Stimulated activated CD8-positive, alpha-beta memory T cell treated with anti-CD3 and anti-CD28 coated beads, Interleukin-7, amount 100 ng/mL, for 4 hours (primary cell): Measurements from ENCODE around the gene TXNIP.
"Not testable (repeated sequence)": the region's sequence is repeated elsewhere in the genome, so short reads cannot be mapped to it uniquely, and the experiment has no call there.

Experiments
- DNase-seq, 2 donors: peaks; one replicate each; pipeline ENCODE4 v3.0.0-alpha.2; 2020; ENCODE audit warnings: low read depth in 2 of 2

The TXNIP gene, protein sequence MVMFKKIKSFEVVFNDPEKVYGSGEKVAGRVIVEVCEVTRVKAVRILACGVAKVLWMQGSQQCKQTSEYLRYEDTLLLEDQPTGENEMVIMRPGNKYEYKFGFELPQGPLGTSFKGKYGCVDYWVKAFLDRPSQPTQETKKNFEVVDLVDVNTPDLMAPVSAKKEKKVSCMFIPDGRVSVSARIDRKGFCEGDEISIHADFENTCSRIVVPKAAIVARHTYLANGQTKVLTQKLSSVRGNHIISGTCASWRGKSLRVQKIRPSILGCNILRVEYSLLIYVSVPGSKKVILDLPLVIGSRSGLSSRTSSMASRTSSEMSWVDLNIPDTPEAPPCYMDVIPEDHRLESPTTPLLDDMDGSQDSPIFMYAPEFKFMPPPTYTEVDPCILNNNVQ

DNA sequence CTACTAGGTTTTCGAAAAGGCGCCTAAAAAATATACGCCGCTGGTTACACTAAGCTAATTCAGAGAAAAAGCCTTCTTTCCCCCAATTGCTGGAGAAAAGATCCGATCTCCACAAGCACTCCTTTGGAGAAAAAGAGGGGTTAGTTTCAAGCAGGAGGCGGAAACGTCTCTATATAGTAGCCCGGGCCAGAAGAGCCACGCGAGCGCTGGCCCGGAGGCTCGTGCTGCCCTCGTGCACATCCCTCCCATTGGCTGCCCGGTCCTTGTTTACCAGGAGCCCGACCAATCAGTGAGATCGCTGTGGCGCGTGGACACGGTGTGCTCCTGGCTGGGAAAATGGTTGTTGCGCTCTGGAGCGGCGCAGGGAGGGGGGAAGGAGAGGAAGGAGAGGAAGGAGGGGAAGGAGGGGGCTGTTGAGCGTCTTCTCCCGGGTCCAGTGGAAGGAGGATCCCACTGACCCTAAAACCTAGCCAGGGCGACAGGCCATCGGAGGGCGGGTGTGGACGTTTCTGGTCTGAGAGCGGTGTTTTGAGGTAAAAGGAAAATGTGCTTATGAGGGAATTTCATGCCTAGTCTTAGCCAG, at the start of gene TXNIP:
Gene TXNIP (minus strand): TSS at position 147 of the 583 bp plus-strand sequence. CDS start 313 bp downstream, outside the sequence.
- DNase-seq = peak; percentile 85 to 89

DNA sequence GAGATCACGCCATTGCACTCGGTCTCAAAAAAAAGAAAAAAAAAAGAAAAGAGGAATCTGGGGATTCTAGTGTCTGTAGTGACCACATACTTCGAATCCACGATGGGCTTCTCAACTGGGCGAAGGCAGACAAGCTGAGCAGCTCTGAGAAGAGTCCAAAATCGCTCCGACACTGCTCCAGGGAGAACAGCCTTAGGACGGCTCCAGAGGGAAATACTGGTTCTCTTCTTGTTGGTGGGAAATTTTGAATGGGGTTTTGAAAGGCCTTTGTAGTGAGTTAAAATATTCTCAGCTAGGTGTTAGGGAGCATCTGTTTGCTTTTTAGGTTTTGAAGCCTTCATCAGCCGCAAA, 43.4 kb upstream of the TXNIP start:
- DNase-seq = no peak

DNA sequence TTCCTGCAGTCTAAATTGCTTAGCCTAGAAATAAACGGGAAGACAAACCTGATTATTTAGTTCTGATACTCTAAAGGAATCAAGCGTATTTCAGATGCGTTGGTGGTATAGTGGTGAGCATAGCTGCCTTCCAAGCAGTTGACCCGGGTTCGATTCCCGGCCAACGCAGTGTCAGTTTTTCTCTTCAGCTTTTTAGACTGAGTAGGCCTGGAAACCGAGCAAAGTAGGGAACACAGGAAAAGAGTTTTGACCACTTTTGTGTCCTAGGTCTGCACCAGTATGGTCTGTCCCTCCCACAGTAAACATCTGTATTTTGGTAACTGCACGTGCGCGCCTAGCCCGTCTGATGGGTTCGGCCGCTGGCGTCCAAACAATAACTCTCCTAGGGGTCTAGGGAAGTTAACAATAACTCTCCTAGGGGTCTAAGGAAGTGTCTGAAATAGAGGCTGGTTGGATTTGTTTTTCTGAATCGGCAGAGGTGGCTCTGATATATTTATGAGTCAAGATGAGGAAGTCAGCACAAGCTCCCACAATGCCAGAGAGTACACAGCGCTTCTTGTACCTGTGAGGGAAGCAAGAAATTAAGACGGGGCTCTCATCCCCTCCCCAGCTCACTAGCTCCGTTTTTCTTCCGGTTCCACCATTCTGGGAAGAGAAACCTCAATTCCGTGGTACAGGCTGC, 40.7 kb upstream of the TXNIP start:
- DNase-seq = peak; percentile 63 to 69

DNA sequence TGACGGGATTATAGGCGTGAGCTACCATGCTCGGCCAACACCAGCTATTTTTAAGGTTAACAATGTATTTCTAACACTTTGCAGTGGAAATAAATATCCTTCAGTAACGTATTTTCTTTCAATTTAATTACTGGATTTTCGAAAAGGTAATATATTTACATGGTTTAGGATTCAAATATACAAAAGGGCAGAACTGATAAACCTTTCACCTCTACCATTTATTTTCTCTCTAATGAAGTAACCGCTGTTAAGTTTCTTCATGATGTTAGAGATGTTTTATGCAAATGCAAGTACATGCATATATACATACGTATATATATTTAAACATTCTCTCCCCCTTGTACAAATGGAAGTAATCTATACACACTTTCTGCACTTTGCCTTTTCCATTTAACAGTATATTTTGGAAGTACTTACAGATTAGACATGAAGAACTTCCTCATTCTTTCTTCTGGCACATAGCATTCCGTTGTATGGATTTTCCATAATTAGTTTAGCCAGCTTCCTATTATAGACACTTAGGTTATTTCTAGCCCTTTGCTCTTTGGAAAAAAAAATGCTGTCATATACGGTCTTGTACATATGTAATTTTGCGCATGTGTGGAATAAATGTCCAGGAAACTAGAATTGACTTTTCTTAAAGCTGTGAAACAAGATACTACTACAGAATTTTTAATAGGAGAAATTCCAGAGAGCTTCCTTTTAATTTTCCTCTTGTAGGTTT, 40.0 kb upstream of the TXNIP start:
- no peak for DNase-seq

DNA sequence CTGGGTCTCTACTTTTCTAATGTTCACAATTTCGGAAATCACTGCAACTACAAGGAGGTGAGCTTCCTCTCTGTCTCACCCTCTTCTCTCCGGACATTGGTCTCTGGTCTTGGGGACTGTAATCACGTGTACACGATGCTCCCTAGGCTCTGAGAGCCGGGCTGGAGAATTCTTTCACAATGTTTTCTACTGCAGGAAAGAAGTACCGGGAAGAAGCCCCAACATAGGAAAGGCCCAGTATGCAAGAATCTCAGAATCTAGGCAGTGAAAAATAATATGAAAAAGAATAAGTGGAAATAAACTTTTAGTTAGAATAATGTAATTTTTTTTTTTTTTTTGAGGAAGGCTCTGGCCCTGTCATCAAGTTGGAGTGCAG, 38.7 kb upstream of the TXNIP start:
- DNase-seq = no peak

DNA sequence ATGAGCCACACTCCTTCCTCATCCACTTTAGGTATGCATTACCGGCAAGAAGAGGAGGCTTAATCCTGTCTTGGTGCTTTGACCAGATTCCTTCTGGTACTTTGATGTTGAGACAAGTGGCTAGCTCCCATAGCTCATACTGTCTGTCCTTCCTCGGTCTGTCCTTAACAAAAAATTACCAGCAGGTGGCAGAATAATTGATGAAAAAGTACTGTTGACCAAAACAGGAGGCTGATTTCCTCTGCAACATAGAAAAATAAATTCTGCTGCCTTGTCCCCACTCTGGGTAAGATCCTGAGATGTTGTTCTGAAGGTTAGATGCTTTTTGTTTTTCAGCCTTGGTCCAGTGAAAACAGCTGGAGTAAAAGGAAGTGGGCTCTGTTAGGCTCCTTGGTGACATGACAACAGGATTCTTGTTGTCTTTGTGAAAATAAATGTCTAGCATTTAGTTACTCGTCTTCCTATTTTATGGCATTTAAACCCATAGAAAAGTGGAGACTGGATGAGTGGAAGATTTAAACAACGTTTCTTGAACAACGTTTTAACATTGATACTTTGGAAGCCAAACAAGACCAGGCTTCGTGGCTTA, 36.3 kb upstream of the TXNIP start:
- no peak for DNase-seq

DNA sequence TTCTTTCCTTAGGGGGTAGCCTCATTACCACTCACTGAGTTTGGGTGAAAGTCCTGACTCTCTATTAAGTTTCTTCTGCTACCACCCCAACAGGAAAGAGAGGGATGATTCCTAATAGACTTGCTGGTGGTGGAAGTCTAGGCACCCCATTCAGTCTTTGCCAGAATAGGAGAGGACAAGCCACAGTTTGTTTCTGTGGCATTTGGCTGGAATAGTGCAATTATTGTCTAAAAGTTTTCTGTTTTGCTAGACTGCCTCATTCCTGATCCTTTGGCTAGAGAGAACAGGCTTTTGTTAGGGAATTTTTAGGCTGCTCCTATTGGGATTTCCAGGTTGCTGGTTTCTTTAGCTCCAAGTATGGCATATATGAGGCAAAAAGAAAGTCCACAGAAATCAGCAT, 35.1 kb upstream of the TXNIP start:
- no peak for DNase-seq

DNA sequence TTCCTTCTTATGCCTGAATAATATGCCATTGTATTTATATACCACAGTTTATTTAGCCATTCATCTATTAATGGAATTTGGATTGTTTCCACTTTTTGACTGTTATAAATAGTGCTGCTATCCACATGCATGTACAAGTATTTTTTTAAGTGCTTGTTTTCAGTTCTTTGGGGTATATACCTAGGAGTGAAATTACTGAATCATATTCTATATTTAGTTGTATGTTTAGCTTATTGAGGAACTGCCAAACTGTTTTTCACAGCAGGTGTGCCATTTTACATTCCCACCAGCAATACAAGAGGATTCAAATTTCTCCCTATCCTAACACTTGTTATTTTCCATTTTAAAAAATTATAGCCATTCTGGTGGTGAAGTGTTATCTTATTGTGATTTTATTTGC, 32.7 kb upstream of the TXNIP start:
- DNase-seq = no peak

DNA sequence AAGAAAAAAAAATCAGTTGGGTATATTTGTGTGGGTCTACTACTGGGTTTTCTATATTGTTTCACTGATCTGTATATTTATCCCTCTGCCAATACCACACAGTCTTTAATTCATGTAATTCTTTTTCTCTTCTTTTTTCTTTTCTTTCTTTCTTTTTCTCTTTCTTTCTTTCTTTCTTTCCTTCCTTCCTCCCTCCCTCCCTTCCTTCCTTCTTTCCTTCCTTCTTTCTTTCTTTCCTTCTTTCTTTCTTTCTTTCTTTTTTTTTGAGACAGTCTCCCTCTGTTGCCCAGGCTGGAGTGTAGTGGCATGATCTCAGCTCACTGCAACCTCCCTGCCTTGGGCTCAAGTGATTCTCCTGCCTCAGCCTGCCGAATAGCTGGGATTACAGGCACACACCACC, 30.3 kb upstream of the TXNIP start:
- DNase-seq = not testable (repeated sequence)

DNA sequence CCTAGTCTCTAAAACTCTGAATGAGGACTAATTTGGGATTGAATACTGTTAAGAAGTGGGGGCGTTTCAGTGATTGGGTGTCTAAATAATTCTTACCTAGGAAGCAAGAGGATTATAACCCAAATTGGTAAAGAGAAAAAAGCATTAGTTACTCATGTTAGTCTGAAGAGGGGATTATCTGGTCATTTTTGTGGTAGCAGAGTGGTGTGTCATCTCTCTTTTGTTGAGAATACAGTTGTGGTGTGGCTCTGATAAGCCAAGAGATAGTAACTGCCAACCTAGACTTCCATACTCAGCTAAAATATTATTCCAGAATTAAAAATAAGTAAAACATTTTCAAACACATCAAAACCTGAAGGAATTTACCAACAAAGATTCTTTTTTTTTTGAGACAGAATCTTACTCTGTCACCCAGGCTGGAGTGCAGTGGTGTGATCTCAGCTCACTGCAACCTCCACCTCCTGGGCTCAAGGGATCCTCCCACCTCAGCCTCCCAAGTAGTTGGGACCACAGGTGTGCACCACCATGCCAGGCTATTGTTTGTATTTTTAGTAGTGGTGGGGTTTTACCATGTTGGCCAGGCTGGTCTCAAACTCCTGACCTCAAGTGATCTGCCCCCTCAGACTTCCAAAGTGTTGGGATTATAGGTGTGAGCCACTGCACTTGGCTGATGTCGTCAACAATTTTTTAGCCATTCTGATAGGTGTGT, 29.6 kb upstream of the TXNIP start:
- DNase-seq = not testable (repeated sequence)

DNA sequence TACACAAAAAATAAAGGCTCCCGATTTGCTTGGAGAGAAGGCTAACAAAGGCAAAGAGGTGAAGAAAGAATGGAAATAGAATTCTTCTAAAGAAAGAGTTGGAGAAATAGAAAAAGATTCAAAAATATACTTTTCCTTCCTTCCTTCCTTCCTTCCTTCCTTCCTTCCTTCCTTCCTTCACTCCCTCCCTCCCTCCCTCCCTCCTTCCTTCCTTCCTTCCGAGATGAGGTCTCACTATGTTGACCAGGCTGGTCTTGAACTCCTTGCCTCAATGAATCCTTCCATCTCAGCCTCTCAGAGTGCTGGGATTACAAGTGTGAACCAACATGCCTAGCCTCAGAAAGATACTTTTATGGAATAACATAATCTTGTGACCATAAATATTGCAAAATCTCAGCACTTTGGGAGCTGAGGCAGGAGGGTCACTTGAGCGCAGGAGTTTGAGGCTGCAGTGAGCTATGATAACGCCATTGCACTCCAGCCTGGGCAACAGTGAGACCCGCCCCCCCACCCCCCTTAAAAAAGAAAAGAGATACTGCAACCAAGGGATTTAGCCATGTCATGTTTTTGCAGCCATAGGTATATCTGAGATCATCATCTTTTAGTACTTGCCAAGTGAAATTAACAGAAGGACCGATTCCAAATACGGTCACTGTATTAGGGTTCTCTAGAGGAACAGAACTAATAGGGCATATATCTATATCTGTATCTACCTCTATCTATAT, 26.2 kb upstream of the TXNIP start:
- DNase-seq = no peak

DNA sequence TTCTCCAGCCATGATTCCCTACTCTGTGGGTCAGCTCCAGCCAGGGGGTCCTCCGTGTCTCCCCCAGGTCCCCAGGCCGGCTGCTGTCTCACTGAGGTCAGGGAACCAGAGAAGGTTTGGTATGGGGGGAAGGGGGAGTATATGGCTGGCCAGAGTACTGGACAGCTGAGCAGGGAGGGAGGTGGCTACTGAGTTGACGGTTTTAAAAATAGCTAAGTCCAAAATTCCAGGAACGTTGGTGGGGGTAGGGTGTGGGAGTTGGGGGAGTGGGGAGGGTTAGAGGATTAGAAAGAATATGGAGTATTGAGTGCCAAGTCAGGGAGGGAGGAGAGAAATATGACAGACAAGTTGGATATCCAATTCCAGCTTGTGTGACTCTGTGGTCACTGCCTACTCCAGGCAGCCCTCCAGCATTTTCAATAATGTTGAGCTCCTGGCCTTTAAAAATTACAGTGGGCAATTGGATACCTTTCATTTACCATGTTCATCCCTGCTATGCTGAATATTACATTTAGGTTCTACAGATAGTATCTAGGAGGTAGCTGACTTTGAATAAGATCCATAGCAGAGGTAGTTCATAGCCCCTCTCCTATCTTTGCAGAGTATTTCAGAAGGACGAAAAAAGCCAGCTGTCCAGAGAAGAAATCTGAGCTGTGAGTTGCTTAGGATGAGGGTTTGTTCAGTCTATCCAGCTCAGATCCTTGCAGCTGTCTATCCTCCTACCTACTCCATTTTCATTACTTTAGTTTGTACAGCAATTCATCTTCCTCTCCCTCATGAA, 25.4 kb upstream of the TXNIP start, which contains the start of gene HJV:
Gene HJV (minus strand): TSS at position 114 of the 781 bp plus-strand sequence. CDS start 1,504 bp downstream, outside the sequence.
- no peak for DNase-seq

DNA sequence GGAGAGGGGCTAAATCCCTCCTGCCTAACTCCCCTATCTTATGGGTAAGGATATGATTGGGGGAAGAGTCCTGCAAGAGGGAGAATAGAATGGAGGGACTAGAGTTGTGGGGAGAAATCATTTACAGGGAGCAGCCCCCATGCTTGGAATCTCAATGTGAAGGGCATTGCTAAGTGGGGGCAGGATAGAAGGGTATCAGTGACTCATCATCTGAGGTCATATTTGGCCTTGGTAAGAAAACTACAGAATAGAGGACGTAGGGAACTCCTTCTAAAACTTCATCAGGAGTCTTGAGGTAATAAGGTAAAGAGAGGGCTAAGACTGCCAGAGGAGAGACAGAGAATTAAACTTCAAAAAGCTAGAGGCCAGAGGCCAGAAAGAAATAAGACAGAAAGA, 24.7 kb upstream of the TXNIP start:
- no peak for DNase-seq

DNA sequence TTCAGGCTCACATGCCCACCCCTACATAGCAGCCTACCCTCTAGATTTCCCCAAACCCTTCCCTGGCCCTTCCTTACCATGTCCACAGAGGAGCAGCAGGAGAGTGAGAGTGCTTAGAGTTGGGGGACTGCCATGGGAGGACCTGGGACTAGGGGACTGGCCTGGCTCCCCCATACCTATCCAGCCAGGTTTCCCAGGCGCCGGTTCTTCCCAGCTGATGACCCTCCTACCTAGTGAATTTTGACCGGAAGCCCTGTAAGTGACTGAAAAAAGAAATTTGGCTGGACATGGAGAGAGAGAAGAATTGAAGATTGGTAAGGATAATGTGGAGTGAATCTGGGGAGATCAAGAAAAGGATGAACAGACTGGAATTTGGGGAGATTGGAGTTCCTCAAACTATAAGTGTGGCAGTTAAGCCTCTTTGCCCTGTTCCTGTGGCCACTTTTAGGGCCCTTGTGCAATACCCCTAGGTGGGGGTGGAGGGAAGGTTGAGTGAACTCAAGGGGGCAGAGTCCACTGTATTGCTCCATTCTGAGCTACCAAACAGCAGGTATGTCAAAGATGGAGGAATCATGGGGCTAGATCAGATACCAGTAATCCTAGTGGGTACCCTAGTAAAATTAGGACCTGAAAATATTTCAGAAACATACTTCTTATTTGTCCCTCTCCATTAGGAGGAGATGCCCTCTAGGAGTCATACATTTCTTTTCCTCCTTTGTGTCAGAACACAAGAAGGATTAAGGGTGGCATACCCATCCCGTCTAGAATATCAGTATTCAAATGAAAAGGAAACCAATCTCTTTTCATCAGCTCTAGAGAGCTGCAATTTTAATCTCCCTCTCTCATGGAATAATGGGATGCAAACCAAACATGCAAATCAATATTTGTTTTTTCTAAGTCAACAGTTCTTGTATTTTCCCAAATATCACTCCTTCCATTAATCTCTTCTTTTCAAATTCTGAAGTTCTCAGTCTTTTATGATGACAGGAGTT, 24.0 kb upstream of the TXNIP start:
- no peak for DNase-seq

DNA sequence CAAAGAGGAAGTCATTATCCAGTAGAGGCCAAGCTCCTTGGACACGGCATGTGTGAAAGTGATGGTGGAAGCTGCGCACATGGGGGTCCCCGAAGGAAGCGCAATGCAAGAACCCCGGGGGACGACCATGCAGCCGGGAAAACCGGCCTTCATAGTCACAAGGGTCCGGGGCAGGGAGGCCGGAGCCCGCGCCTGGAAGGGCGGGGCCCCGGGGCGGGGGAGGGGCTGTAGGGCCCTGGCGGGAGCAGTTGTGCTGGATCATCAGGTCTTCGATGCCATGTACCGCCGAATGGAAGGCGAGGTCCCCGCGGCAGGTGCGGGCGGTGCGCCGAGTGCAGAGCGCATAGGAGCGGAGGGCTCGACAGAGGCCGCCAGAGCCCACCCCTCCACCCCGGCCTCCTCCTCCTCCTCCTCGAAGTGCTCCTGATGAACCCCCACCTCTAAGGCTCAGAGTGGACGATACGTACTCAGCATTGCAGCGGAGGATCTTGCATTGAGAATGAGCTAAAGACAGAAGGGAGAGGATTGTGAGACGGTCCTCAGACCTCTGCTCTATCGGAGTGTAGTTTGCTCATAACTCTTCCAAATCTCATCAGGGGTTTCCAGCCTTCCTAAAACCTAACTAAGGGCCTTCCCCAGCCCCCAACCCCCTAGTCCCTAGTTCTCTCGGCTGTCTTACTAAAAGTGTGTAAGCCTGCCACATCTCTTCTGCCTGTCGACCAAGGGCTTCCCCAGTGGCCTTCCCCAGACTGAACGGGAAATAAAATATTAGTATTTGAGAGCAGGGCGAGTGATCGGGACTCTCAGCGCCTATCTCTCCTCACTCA, 23.1 kb upstream of the TXNIP start:
- DNase-seq = no peak

DNA sequence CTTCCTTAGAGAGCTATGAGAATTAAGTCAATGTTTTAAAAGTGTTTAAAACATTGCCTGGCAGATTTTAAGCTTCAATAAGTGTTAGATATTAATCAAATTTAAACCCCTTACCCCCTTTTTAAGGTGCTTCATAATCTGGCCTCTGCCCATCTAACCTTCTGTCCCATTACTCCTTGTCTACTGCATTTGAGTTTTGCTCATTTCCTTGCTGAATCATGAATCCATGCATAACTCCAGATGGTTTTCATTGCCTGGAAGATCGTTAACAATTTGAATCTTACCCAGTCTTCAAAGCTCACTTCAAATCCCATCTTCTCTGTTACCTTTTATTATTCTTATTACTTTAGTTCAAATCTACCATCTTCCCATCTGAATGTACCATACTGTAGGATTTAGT, 20.5 kb upstream of the TXNIP start:
- DNase-seq = no peak

DNA sequence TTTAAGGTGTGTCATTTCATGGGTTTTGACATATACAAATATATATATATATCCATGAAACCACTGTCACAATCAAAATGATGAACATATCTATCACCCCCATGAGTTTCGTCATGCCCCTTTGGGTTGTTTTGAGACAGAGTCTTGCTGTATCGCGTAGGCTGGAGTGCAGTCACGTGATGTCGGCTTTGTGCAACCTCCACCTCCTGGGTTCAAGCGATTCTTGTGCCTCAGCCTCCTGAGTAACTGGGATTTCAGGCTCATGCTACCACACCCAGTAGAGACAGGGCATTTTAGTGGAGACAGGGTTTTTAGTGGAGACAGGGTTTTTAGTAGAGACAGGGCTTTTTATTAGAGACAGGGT, 17.2 kb upstream of the TXNIP start:
- no peak for DNase-seq
